Gastroesophageal sphincter (tissue), 3 donors: Measurements from ENCODE around the gene CCNG1.

ENCODE experiments used
- EP300 ChIP-seq: sonication (generic); formaldehyde crosslinking; IDR thresholded peaks from one replicate; pipeline ENCODE4 v1.6.1; 2017; ENCODE audit warnings: antibody characterized with exemption, mild to moderate bottlenecking
- TF ChIP-seq, protein P1 (sequence below), 4 experiments: fragments of 200-600 bp in 2 of 4; fragments of 450-650 bp in 2 of 4; sonication (generic) in 1 of 4; IDR thresholded peaks; one replicate each; pipeline ENCODE4 v1.5.1; 2017 to 2019; ENCODE audit warnings: antibody characterized with exemption in 4 of 4, mild to moderate bottlenecking in 2 of 4, moderate library complexity in 2 of 4

DNA sequence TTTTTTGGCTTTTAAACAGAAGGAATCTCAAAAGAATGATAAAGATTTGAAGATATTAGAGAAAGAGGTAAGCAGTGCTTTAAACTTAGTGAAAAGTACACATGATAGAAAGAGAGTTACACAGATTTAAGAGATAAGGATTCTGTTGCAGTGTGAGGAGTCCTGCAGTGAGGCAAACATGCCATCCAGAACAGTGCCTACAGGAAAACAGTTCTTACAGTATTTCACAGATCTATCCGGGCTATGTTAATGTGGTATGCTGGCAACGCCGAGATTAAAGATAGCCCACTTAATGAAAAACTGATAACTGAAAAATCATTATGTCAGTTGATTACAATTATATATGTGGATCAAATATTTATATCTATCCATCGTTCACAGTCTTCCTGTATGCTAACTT, 30.3 kb downstream of the CCNG1 start:
- TF ChIP-seq, protein P1, sequence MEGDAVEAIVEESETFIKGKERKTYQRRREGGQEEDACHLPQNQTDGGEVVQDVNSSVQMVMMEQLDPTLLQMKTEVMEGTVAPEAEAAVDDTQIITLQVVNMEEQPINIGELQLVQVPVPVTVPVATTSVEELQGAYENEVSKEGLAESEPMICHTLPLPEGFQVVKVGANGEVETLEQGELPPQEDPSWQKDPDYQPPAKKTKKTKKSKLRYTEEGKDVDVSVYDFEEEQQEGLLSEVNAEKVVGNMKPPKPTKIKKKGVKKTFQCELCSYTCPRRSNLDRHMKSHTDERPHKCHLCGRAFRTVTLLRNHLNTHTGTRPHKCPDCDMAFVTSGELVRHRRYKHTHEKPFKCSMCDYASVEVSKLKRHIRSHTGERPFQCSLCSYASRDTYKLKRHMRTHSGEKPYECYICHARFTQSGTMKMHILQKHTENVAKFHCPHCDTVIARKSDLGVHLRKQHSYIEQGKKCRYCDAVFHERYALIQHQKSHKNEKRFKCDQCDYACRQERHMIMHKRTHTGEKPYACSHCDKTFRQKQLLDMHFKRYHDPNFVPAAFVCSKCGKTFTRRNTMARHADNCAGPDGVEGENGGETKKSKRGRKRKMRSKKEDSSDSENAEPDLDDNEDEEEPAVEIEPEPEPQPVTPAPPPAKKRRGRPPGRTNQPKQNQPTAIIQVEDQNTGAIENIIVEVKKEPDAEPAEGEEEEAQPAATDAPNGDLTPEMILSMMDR (IDR thresholded peaks at IDR 0.05): no peak
- TF ChIP-seq EP300: no peak
